Measurements from ENCODE around the gene TCP11.

The TCP11 gene

GRCh38 chr6:35092362-35093117 is 48.6 kb downstream of the TCP11 start:
- DNase-seq (ENCODE audit: low read depth in 2 of 2): no peak

DNA sequence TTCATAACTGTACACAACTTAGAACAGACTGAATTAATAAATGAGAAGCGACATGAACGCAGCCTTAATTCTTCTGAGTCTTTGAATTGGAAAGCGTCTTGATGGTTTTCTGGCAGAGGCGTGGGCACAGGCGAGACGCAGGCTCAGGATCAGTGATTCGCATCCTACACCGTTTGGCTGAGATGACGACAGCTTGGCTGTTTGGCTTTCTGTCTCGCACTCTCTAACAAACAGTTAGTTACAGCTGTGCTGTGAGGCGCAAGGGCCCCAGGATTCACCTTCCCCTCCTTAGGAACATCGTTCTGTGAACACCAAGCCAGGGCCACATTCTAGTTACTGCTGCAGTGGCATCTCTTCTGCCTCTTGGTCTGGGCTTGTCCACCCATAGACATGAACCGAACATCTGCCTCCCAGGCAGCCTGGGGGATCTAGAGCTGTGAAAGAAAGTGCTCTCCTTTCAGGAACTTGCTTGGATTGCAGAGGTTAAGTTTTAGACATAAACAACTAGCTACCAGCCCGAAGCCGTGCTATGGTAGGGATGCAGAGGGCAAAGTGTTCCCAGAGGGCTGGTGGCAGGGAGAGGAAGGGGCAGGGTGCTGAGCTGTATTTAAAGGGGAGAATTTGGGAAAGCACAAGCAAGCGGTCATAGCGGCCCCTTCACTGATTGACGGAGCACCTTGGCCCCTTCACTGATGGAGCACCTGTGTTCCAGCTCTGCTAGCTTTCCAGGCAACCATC is 49.6 kb downstream of the TCP11 start:
- DNase-seq (ENCODE audit: low read depth in 2 of 2): no peak

DNA sequence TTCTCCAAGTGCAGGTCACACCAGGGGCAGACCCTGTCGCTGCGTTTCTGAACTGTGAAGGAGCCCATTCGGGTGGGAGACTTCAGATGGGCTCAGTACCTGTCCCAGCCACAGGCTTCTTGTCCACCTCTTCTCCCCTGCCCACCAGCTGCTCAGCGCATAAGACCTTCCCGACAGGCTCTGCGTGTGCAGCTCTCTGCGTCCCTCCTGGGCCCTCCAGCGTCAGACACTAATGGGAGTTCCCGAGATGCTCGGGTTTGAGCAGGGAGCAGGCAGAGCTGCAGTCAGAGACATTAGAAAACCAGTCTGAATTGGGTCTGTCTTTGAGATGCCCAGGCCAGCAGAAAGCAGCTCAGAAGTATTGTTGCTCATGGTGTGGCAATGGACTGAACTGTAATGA is 50.4 kb downstream of the TCP11 start:
- DNase-seq (ENCODE audit: low read depth in 2 of 2): no peak

GRCh38 chr6:35089935-35090505 is 51.1 kb downstream of the TCP11 start:
- DNase-seq (ENCODE audit: low read depth in 2 of 2): no peak

GRCh38 chr6:35089216-35089934 is 51.8 kb downstream of the TCP11 start:
- no peak for DNase-seq (ENCODE audit: low read depth in 2 of 2)

DNA sequence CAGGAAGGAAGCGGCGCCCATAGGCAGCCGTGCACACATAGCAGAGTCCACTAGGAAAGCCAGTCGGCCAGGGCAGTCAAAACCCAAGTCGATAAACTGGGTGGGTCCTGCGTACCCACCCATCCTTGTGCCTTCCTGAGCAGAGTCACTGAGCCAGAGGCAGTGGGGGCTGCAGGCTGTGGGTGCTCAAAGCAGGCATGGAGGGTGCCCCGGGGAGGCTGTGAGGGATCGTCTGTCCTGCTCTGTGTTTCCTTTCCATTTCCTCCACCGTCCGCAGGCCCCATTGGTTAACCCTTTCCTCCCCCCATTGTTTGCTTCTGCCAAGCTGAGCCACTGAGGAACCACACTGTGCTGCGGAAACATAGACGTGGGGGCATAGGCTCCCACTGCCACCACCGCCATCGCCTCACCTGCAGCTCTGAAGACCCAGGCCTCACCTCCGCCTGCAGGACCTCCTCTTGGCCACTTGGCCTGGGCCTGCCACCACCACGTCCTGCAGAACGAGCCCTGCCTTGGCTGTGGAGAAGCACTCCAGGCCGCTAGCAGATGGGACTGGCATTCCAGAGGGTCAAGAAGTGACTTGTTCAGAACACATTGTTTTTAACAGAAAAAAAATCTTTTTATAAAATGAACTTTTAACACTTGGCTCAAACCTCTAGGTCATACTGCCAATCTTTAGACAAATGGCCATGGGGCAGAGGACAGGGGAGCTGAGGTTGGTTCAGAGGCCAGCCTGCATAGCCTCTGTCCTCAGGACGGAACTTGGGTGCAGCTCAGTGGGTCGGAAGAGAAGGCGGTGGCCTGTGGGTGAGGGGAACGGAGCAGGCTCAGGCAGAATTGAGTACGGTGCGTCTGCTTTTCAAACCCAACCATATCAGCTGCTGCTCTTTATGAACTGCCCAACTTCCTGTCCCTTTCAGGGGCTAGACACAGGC is 52.6 kb downstream of the TCP11 start:
- no peak for DNase-seq (ENCODE audit: low read depth in 2 of 2)

DNA sequence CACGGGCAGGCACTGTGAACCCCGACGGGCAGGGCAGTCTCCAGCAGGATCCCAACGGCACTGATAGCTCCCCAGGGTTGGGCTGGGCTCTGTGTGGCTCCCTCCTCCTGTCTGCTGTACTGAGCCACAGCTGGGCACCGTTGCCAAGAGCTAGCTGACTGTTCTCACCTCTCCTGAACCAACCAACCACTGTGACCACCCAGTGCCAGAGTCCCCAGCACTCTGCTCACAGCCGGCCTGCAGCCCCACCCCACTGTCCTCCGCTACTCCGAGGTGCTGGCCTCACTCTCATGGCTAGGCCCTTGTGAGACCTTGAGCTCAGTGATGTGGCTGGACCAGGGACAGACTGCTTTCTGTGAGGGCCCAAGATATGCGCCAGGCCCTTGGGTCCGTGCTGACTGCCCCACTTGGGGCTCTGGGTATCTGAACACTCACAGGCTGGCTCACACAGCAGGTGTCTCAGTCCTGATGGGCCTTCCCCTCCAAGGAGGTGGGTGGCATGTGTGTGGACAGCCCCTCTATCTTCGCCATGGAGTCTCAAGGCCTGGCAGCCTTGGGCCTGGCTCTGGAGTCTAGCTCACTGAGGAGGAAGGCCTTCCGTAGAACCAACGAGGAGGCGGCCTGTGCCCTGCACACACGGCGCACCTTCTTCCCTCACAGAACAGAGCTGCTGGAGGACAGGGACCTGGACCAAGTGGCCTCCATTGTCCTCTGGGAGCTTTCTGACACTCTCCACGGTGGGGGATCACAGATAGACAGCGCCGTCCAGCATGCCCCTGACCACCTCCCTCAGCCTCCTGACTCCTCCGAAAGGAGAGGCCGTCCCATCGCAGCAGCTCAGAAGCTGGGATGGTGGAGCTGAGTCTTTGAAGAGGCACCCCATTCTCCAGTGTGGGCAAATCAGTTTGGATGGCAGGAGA is 53.5 kb downstream of the TCP11 start:
- no peak for DNase-seq (ENCODE audit: low read depth in 2 of 2)

DNA sequence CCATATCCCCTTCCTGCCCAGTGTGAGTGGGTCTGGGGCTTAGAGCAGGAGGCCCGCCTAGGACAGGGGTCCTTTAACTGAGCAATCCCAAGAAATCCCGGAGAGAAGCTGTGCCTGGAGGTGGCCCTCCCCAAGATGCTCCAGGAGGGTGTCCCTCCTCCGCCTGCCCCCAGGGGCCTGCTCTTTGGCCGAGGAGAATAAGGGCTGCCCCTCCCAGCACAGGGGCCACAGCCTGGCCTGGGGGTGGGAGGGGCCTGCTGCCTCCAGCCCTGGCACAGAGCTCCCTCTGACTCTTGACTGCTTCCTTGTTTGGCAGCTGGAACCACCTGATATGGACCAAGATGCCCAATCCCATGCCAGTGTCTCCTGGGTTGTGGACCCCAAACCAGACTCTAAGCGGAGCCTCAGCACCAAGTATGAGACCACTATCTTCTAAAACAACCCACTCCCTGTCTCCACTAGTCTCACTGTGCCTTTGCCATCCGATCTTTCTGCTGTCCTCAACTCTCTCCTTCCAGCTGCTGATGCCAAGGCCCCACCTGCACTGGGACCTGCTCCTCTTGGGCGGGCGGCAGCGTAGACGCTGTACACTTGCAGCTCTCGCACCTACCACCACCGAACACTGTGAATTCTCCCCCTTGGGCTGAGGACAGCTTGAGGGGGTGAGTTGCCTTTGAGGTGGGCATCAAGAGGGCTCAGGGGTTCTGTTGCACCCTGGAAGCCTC is 54.3 kb downstream of the TCP11 start:
- DNase-seq (ENCODE audit: low read depth in 2 of 2): no peak

DNA sequence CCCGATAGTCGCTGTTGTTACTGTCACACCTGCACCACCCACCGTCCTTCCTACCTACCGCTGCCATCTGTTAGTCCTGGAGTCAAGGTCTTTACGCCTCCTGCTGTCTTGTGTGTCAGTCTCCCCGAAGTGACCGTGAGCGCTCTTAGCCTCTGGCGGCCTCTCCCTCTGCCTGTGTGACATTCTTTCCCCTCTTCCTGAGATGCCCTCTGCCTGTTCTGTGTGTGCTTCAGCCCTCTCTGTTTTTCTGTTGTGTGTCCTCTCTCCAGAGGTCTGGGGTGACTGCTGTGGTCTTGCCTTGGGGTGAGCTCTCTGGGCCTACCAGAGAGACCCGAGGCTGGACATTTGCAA is 54.9 kb downstream of the TCP11 start:
- no peak for DNase-seq (ENCODE audit: low read depth in 2 of 2)

- DNase-seq (ENCODE audit: low read depth in 2 of 2): no peak
Observed at GRCh38 chr6:35085359-35086281, 55.5 kb downstream of the TCP11 start.

GRCh38 chr6:35084511-35085203 is 56.5 kb downstream of the TCP11 start:
- DNase-seq (ENCODE audit: low read depth in 2 of 2): no peak

GRCh38 chr6:35084041-35084491 is 57.1 kb downstream of the TCP11 start:
- DNase-seq (ENCODE audit: low read depth in 2 of 2): no peak

DNA sequence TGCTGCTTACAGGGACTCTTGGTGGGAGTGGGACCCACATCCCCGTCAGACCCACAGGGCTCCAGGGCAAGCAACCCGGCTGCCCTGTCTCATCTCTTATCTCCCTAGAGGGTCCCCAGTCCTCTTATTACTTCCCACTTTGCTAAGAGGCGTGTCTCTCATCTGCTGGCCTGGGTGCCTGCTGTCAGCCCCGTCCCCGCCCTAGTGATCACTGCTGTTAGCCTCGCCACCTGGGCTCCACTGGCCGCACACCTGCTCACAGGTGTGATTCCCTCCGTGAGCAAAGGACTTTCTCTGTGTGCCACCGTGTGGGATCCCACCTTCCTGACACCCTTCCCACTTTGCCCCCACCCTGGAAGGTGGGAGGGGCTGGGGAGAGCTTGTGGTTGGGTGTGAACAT is 57.6 kb downstream of the TCP11 start:
- DNase-seq (ENCODE audit: low read depth in 2 of 2): no peak

GRCh38 chr6:35082733-35083403 is 58.3 kb downstream of the TCP11 start:
- no peak for DNase-seq (ENCODE audit: low read depth in 2 of 2)

- no peak for DNase-seq (ENCODE audit: low read depth in 2 of 2)
Observed at GRCh38 chr6:35082046-35082732, 59.0 kb downstream of the TCP11 start.

- no peak for DNase-seq (ENCODE audit: low read depth in 2 of 2)
Observed at GRCh38 chr6:35081426-35081851, 59.7 kb downstream of the TCP11 start.
